HepG2 (cell line): ENCODE results near the gene GSX1. TPM values are rescaled to one million over a fixed set of nuclear protein-coding genes. Genes with fewer than 3 reads are reported as not detected.

Experiments
- ATAC-seq: fragments of 200-7000 bp; cut with Tn5 transposase; 3 replicates; pipeline ENCODE4 v1.9.1; 2020; ENCODE audit warnings: mild to moderate bottlenecking, moderate library complexity
- BruUV-seq: library from RNA; stranded (reverse); fragments of 400-500 nt; replicated peaks from 2 replicates; lab custom pipeline; 2021; lab: Mats Ljungman, UMichigan
- CTCF ChIA-PET: fragments of 300-600 bp; formaldehyde crosslinking; extraction: SDS; loops from one replicate; lab custom pipeline; 2021; ENCODE audit warnings: low total read pairs, inconsistent platforms, low intra/inter-chr PET ratio; lab: Yijun Ruan, JAX
- POLR2A ChIA-PET: fragments of 350-600 bp; sonication (Branson Sonifier 250); formaldehyde crosslinking; loops from one replicate; lab custom pipeline; 2020; ENCODE audit warnings: antibody characterized with exemption, inconsistent platforms; lab: Yijun Ruan, JAX
- DNase-seq: peaks from one replicate; pipeline ENCODE4 v3.0.0-alpha.2; 2015; ENCODE audit warnings: low spot score
- FAIRE-seq: peaks from 3 replicates; lab custom pipeline; 2011; peaks lifted over from hg19 to GRCh38; lab: Jason Lieb, UNC
- H2AFZ ChIP-seq: one replicate; pipeline ENCODE4 v1.6.1; 2011; ENCODE audit warnings: low read length, inconsistent platforms
- H3K27ac ChIP-seq: fragments of 300-600 bp; 3 replicates; pipeline ENCODE4 v1.8.0; 2011; ENCODE audit warnings: mixed run types, mild to moderate bottlenecking, mixed read lengths, low read length, inconsistent platforms; ENCODE audit not compliant: insufficient read depth; ENCODE audit errors: extremely low read length
- H3K27me3 ChIP-seq, 2 experiments: fragments of 200-600 bp in 1 of 2; 2 replicates in 1 of 2; 3 replicates in 1 of 2; pipeline versions ENCODE4 v1.6.0 to v1.8.0; 2011; ENCODE audit warnings: low read length in 2 of 2, mild to moderate bottlenecking in 2 of 2, moderate library complexity in 2 of 2, inconsistent platforms in 1 of 2; ENCODE audit not compliant: insufficient read depth in 2 of 2, control insufficient read depth in 1 of 2
- H3K36me3 ChIP-seq, 2 experiments: fragments of 200-600 bp in 1 of 2; replicated peaks in 1 of 2; 2 replicates in 1 of 2; 3 replicates in 1 of 2; pipeline versions ENCODE4 v1.5.1 to v1.8.0; 2011; ENCODE audit warnings: low read length in 2 of 2, inconsistent platforms in 1 of 2; ENCODE audit not compliant: insufficient read depth in 2 of 2, control insufficient read depth in 1 of 2
- H3K4me1 ChIP-seq: 2 replicates; pipeline ENCODE4 v1.5.1; 2012; ENCODE audit warnings: low read length, inconsistent platforms; ENCODE audit not compliant: insufficient read depth
- H3K4me2 ChIP-seq: 2 replicates; pipeline ENCODE4 v1.6.0; 2011; ENCODE audit warnings: low read depth, low read length, inconsistent platforms
- H3K4me3 ChIP-seq, 3 experiments: fragments of 200-600 bp in 1 of 3; sonication (generic), shearing (Covaris generic) in 1 of 3; replicated peaks in 1 of 3; 2 replicates each; pipeline ENCODE4 v1.5.1; 2011 to 2016; ENCODE audit warnings: low read length in 3 of 3, inconsistent platforms in 2 of 3, low read depth in 2 of 3, mild to moderate bottlenecking in 2 of 3, control low read depth in 1 of 3, mixed read lengths in 1 of 3; ENCODE audit not compliant: insufficient read depth in 1 of 3
- H3K79me2 ChIP-seq: one replicate; pipeline ENCODE4 v1.6.1; 2011; ENCODE audit warnings: low read length, inconsistent platforms; ENCODE audit not compliant: insufficient read depth
- H3K9ac ChIP-seq: 2 replicates; pipeline ENCODE4 v1.6.0; 2011; ENCODE audit warnings: mild to moderate bottlenecking, low read depth, low read length, inconsistent platforms; ENCODE audit not compliant: insufficient read depth
- H3K9me3 ChIP-seq: 2 replicates; pipeline ENCODE4 v1.5.1; 2012; ENCODE audit warnings: mild to moderate bottlenecking, low read length
- H4K20me1 ChIP-seq: 2 replicates; pipeline ENCODE4 v1.6.0; 2011; ENCODE audit warnings: inconsistent platforms, mild to moderate bottlenecking, low read length, moderate library complexity; ENCODE audit not compliant: insufficient read depth
- AKNA ChIP-seq: sonication (generic); formaldehyde crosslinking; IDR thresholded peaks from 2 replicates; pipeline ENCODE4 v1.4.0; 2020; ENCODE audit warnings: missing genetic modification reagents, borderline replicate concordance
- BRD4 ChIP-seq: sonication (generic); formaldehyde crosslinking; IDR thresholded peaks from 2 replicates; pipeline ENCODE4 v1.4.0; 2020; ENCODE audit warnings: missing genetic modification reagents
- ELF3 ChIP-seq: IDR thresholded peaks from 2 replicates; pipeline ENCODE4 v1.6.1; 2016; ENCODE audit warnings: missing genetic modification reagents, missing compliant biosample characterization
- FOXA1 ChIP-seq, 2 experiments: fragments of 450-650 bp in 1 of 2; sonication (generic) in 1 of 2; formaldehyde crosslinking in 1 of 2; IDR thresholded peaks; 2 replicates each; pipeline versions ENCODE4 v1.4.0 to v1.6.1; 2016 to 2020; ENCODE audit warnings: missing genetic modification reagents in 1 of 2
- MAFK ChIP-seq, 2 experiments: IDR thresholded peaks in 1 of 2; conservative IDR thresholded peaks in 1 of 2; 2 replicates each; pipeline ENCODE4 v1.6.1; 2011; ENCODE audit warnings: improper control_type of control experiment in 2 of 2, low read length in 2 of 2
- REPIN1 ChIP-seq: sonication (generic); formaldehyde crosslinking; IDR thresholded peaks from 2 replicates; pipeline ENCODE4 v1.8.0; 2022; ENCODE audit warnings: missing genetic modification reagents, low read depth, mild to moderate bottlenecking, borderline replicate concordance
- SP2 ChIP-seq: sonication (generic); formaldehyde crosslinking; IDR thresholded peaks from 2 replicates; pipeline ENCODE4 v1.5.1; 2020; ENCODE audit warnings: mild to moderate bottlenecking, missing genetic modification reagents
- THAP11 ChIP-seq: IDR thresholded peaks from 2 replicates; pipeline ENCODE4 v1.6.1; 2016; ENCODE audit warnings: missing biosample characterization, missing genetic modification reagents
- TIGD3 ChIP-seq: sonication (generic); formaldehyde crosslinking; IDR thresholded peaks from 2 replicates; pipeline ENCODE4 v1.5.1; 2020; ENCODE audit warnings: mild to moderate bottlenecking, missing genetic modification reagents, borderline replicate concordance
- ZBTB20 ChIP-seq: sonication (generic); formaldehyde crosslinking; IDR thresholded peaks from 2 replicates; pipeline ENCODE4 v1.8.1; 2023; ENCODE audit warnings: missing genetic modification reagents, low read depth, mild to moderate bottlenecking, borderline replicate concordance
- ZFP36L2 ChIP-seq: sonication (generic); formaldehyde crosslinking; IDR thresholded peaks from 2 replicates; pipeline ENCODE4 v1.4.0; 2020; ENCODE audit warnings: missing genetic modification reagents
- ZNF230 ChIP-seq: sonication (generic); formaldehyde crosslinking; IDR thresholded peaks from 2 replicates; pipeline ENCODE4 v1.4.0; 2020; ENCODE audit warnings: mild to moderate bottlenecking, missing genetic modification reagents
- ZNF30 ChIP-seq: sonication (generic); formaldehyde crosslinking; IDR thresholded peaks from 2 replicates; pipeline ENCODE4 v1.5.0; 2020; ENCODE audit warnings: mild to moderate bottlenecking, missing genetic modification reagents
- WGBS: methylation state at CpG from one replicate; pipeline ENCODE4 v1.1.6; 2017; ENCODE audit warnings: low lambda C conversion rate; 5-methylcytosine and 5-hydroxymethylcytosine counted together
- in situ Hi-C: cut with HindIII; loops from 2 replicates; pipeline ENCODE4 v1.10.0; 2017; ENCODE audit warnings: low pct_unique_long_range_greater_than_20kb; ENCODE audit not compliant: extremely low pct_ligation_motif_present
- intact Hi-C: fragments of 100-400 bp; cut with micrococcal nuclease; formaldehyde crosslinking; loops from one replicate; pipeline ENCODE4 v1.10.0; 2022; ENCODE audit not compliant: unreplicated experiment
- polyA plus RNA-seq, 8 experiments: library from polyadenylated mRNA; depleted of rRNA in 3 of 8; stranded (reverse) in 7 of 8; unstranded in 1 of 8; fragments of >200 nt; fragmentation: Illumina TruSeq in 4 of 8; extraction: Trizol in 4 of 8; gene quantifications; 2 replicates each; pipeline versions ENCODE4 v1.2.1 to v1.2.3, GENCODE V29; 2011 to 2016; ENCODE audit warnings: low read depth in 4 of 8, missing spikeins in 1 of 8, mixed read lengths in 1 of 8; ENCODE audit not compliant: insufficient read depth in 1 of 8
- total RNA-seq, 5 experiments: library from RNA; depleted of rRNA; stranded (reverse); fragments of >200 nt; fragmentation: Illumina TruSeq; extraction: Trizol; gene quantifications; 2 replicates each; pipeline ENCODE4 v1.2.3, GENCODE V29; 2016; ENCODE audit warnings: low read depth in 1 of 5

GSX1 gene
- total and polyA plus RNA-seq, 2 of the 13 experiments (the other 11 are each of a cell fraction or from before 2014, with no cell fraction given): not detected

GRCh38 chr13:27821566-27821965 lies 29.3 kb downstream of the GSX1 start:
- H3K27ac ChIP-seq: no peak overlapping the region
- FAIRE-seq: no peak
- no peak for DNase-seq
- no peaks in the 10 kb centered on the region for H3K79me2 ChIP-seq
- 0 out of 2 replicates have a peak, but pooled peaks cover 5% of the 10 kb centered on the region for H3K4me1 ChIP-seq
- H3K9ac ChIP-seq: no peak overlapping the region
- ATAC-seq: no peak
- no peaks in the 10 kb centered on the region for H3K9me3 ChIP-seq
- CTCF ChIA-PET: no interaction called here
- no TSS peak for BruUV-seq
- H3K27me3 ChIP-seq: peaks cover 2 to 12% of the 10 kb centered on the region in 2 experiments; a peak in 3 of 5 replicates
- no peaks in the 10 kb centered on the region for H3K36me3 ChIP-seq
- no peaks in the 10 kb centered on the region for H4K20me1 ChIP-seq
- POLR2A ChIA-PET: no interaction called here
- H2AFZ ChIP-seq: no peak overlapping the region
- no peak overlapping the region for H3K4me3 ChIP-seq
- in situ Hi-C loops (loop anchor here (10.0 kb wide), 2 partner anchors 287 to 837 kb away; no protein-coding TSS in a partner anchor), intact Hi-C loops (no loop called here)
- no peak overlapping the region for H3K4me2 ChIP-seq
- WGBS: 3% methylated on average over 10 of the region's 12 CpGs
- no peak for TF ChIP-seq ZNF230 (CRISPR knock-in tag)
- no peak for TF ChIP-seq ZNF30
- no peak for TF ChIP-seq THAP11
- TF ChIP-seq BRD4 (CRISPR knock-in tag): no peak
- no peak for TF ChIP-seq REPIN1
- no peak for TF ChIP-seq FOXA1 (IDR thresholded peaks at IDR 0.05)
- TF ChIP-seq FOXA1 (CRISPR knock-in tag; IDR thresholded peaks at IDR 0.05): no peak
- no peak for TF ChIP-seq SP2 (CRISPR knock-in tag)
- no peak for TF ChIP-seq MAFK (conservative IDR thresholded peaks at IDR 0.05 in 1 of 2, IDR thresholded peaks at IDR 0.05 in 1 of 2; ENCODE audit: low read length in 2 of 2)

GRCh38 chr13:27822258-27822872 lies 30.1 kb downstream of the GSX1 start:
- POLR2A ChIA-PET: no interaction called here
- H4K20me1 ChIP-seq: no peaks in the 10 kb centered on the region
- H3K4me1 ChIP-seq: 0 out of 2 replicates have a peak, but pooled peaks cover 5% of the 10 kb centered on the region
- no peaks in the 10 kb centered on the region for H3K79me2 ChIP-seq
- no peak overlapping the region for H2AFZ ChIP-seq
- BruUV-seq: no TSS peak
- no peak overlapping the region for H3K27ac ChIP-seq
- TF ChIP-seq AKNA (CRISPR knock-in tag) (no peak), ELF3 (no peak), ZFP36L2 (no peak), ZBTB20 (no peak), TIGD3 (CRISPR knock-in tag) (no peak)
- no peak overlapping the region for H3K4me3 ChIP-seq
- no peak overlapping the region for H3K9ac ChIP-seq
- no peaks in the 10 kb centered on the region for H3K9me3 ChIP-seq
- intact Hi-C loops: no loop called here
- H3K4me2 ChIP-seq: no peak overlapping the region
- FAIRE-seq (no peak), DNase-seq (no peak), ATAC-seq (no peak)
- WGBS: 12% methylated on average over 17 of the region's 17 CpGs
- CTCF ChIA-PET: no interaction called here
- in situ Hi-C loops: loop anchor here (10.0 kb wide), 2 partner anchors 288 to 838 kb away; no protein-coding TSS in a partner anchor
- no peaks in the 10 kb centered on the region for H3K36me3 ChIP-seq
- H3K27me3 ChIP-seq: peaks cover 2 to 12% of the 10 kb centered on the region in 2 experiments; a peak in 3 of 5 replicates
